ENCODE measurements around the gene ZFYVE28.
A peak's percentile ranks its signal among the peaks of the same experiment; 100 is the strongest.
"Not testable (repeated sequence)": the region's sequence is repeated elsewhere in the genome, so short reads cannot be mapped to it uniquely, and the experiment has no call there.

ZFYVE28 gene

GRCh38 chr4:2281575-2282343 is 136.7 kb downstream of the ZFYVE28 start:
- Histone ChIP-seq H3K27ac (ENCODE audit: insufficient read depth in 1 of 2, low read depth in 1 of 2, low read length in 2 of 2, poor library complexity in 1 of 2, severe bottlenecking in 2 of 2) (peak overlapping the region in 1 of 2 experiments; percentile 56), H3K36me3 (ENCODE audit: control insufficient read depth in 4 of 4, insufficient read depth in 4 of 4, low read length in 3 of 4) (no peaks in the 10 kb centered on the region), H3K27me3 (replicated peaks in 2 of 5; ENCODE audit: control insufficient read depth in 4 of 5, insufficient read depth in 5 of 5, low read length in 4 of 5) (no peaks in the 10 kb centered on the region), H3K9me3 (ENCODE audit: control extremely low read depth in 1 of 5, control insufficient read depth in 4 of 5, insufficient read depth in 2 of 5, low read depth in 1 of 5, low read length in 4 of 5) (no peaks in the 10 kb centered on the region), H3K4me3 (ENCODE audit: control insufficient read depth in 1 of 7, extremely low read depth in 1 of 7, insufficient read depth in 4 of 7, low read depth in 2 of 7, low read length in 6 of 7) (peak overlapping the region in 3 of 7 experiments; percentile 21 to 61 (median 35)), H3K4me1 (ENCODE audit: control extremely low read depth in 1 of 4, control insufficient read depth in 4 of 4, insufficient read depth in 4 of 4, low read length in 3 of 4) (peaks cover 0 to 36% (median 33%) of the 10 kb centered on the region in 4 experiments)
- peak; percentile 81 to 98 (median 96) for DNase-seq
- WGBS (ENCODE audit: insufficient coverage) = 20% methylated on average over 9 of the region's 10 CpGs
- ChIA-PET CTCF (interaction anchor here (0.6 to 3.5 kb wide), 11 partner anchors 10 to 134 kb away, joined by 3 to 28 read pairs (median 3); no protein-coding TSS in a partner anchor), POLR2A (interaction anchor here (0.7 to 2.5 kb wide), 11 partner anchors 9 to 134 kb away, joined by 3 to 29 read pairs (median 4); partner anchors contain the start of gene MXD4)

DNA sequence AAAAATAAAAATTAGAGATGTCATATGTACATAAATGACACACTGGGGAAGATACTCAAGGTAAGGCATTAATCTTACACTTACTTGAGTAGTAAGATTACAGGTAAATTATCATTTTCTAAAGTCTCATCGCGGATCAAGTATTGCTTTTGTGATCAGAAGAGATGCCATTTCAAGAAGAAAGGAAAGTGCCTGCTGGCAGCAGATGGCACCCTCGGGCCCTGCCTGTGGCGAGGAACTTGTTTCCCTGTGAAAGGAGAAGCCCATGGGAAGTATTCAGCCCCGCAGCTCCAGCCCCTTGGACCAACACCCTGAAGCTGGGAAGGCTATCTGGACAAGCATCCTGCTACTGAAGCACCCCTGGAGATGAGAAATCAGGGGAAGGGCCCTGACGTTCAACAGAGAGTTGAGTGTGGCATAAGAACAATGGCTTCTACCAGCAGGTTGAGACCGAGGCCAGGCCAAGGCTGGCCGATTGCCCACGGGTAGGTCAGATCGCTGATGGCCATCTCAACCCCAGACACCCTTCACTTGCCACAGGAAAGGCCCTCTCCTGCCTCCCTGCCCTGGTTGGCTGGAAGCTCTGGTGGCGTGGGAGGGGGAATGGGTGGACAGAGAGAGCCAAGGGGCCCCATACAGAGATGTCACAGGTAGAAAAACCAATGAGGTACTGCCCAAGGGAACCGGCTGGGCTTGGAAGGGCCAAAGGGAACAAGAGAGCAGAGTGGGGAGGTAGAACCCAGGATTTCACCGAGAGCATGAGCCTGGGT is 137.7 kb downstream of the ZFYVE28 start:
- Histone ChIP-seq H3K36me3 (ENCODE audit: control insufficient read depth in 4 of 4, insufficient read depth in 4 of 4, low read length in 3 of 4) (no peaks in the 10 kb centered on the region), H3K9me3 (ENCODE audit: control extremely low read depth in 1 of 5, control insufficient read depth in 4 of 5, insufficient read depth in 2 of 5, low read depth in 1 of 5, low read length in 4 of 5) (no peaks in the 10 kb centered on the region), H3K27ac (ENCODE audit: insufficient read depth in 1 of 2, low read depth in 1 of 2, low read length in 2 of 2, poor library complexity in 1 of 2, severe bottlenecking in 2 of 2) (peak overlapping the region in 1 of 2 experiments; percentile 56), H3K4me1 (ENCODE audit: control extremely low read depth in 1 of 4, control insufficient read depth in 4 of 4, insufficient read depth in 4 of 4, low read length in 3 of 4) (peaks cover 0 to 33% (median 30%) of the 10 kb centered on the region in 4 experiments), H3K27me3 (replicated peaks in 2 of 5; ENCODE audit: control insufficient read depth in 4 of 5, insufficient read depth in 5 of 5, low read length in 4 of 5) (no peaks in the 10 kb centered on the region), H3K4me3 (ENCODE audit: control insufficient read depth in 1 of 7, extremely low read depth in 1 of 7, insufficient read depth in 4 of 7, low read depth in 2 of 7, low read length in 6 of 7) (no peak overlapping the region)
- ChIA-PET CTCF (interaction anchor here (1.3 to 3.5 kb wide), 6 partner anchors 11 to 76 kb away, joined by 3 to 28 read pairs (median 6); no protein-coding TSS in a partner anchor), POLR2A (interaction anchor here (1.4 to 2.5 kb wide), 4 partner anchors 10 to 52 kb away, joined by 3 to 29 read pairs (median 10); partner anchors contain the start of gene MXD4)
- 82% methylated on average over 8 of the region's 13 CpGs for WGBS (ENCODE audit: insufficient coverage)
- DNase-seq = peak in 1 of 3 donors; percentile 6

GRCh38 chr4:2277956-2278355 is 140.5 kb downstream of the ZFYVE28 start:
- WGBS (ENCODE audit: insufficient coverage) = 97% methylated on average over 6 of the region's 9 CpGs
- no peaks in the 10 kb centered on the region for H3K36me3 ChIP-seq (ENCODE audit: control insufficient read depth in 4 of 4, insufficient read depth in 4 of 4, low read length in 3 of 4)
- no peak for DNase-seq
- no peaks in the 10 kb centered on the region for H3K27me3 ChIP-seq (replicated peaks in 2 of 5; ENCODE audit: control insufficient read depth in 4 of 5, insufficient read depth in 5 of 5, low read length in 4 of 5)
- H3K4me3 ChIP-seq (ENCODE audit: control insufficient read depth in 1 of 7, extremely low read depth in 1 of 7, insufficient read depth in 4 of 7, low read depth in 2 of 7, low read length in 6 of 7) = no peak overlapping the region
- ChIA-PET CTCF (interaction anchor here (0.6 to 1.3 kb wide), 2 partner anchors 76 to 81 kb away, joined by 3 to 6 read pairs; no protein-coding TSS in a partner anchor), POLR2A (interaction anchor here (1.4 kb wide), 1 partner anchor 16 kb away, joined by 7 read pairs; the partner anchor contains the start of gene MXD4)
- no peak overlapping the region for H3K27ac ChIP-seq (ENCODE audit: insufficient read depth in 1 of 2, low read depth in 1 of 2, low read length in 2 of 2, poor library complexity in 1 of 2, severe bottlenecking in 2 of 2)
- peaks cover 0 to 24% (median 23%) of the 10 kb centered on the region in 4 experiments for H3K4me1 ChIP-seq (ENCODE audit: control extremely low read depth in 1 of 4, control insufficient read depth in 4 of 4, insufficient read depth in 4 of 4, low read length in 3 of 4)
- H3K9me3 ChIP-seq (ENCODE audit: control extremely low read depth in 1 of 5, control insufficient read depth in 4 of 5, insufficient read depth in 2 of 5, low read depth in 1 of 5, low read length in 4 of 5) = no peaks in the 10 kb centered on the region

DNA sequence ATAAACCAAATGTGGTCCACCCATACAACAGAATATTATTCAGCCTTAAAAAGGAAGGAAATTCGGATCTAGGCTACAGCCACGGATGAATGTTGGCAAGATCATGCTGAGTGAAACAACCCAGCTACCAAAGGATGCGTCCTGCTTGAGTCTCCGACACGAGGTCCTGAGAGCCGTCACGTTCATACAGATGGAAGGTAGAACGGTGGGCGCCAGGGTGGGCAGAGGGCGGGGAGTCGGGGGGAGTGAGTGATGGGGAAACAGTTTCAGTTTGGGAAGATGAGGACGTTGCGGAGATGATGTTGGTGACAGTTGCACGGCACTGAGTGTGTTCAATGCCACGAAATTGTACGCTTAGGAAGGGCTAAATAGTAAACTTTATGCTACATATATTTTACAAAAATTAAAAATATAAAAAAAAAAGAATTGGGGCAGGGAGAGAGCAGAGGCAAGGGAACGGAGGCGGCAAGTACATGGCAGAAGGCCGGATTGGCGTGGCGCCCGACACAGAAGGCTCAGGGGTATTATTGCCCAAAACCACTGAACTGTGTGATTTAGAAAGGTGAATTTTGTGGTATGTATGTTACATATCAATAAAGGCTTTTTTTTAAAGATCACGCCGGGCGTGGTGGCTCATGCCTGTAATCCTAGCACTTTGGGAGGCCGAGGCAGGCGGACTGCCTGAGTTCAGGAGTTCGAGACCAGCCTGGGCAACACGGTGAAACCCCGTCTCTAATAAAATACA is 141.7 kb downstream of the ZFYVE28 start:
- ChIA-PET POLR2A (interaction anchor here (1.4 kb wide), 1 partner anchor 14 kb away, joined by 7 read pairs; the partner anchor contains the start of gene MXD4), CTCF (interaction anchor here (0.9 to 1.3 kb wide), 3 partner anchors 11 to 77 kb away, joined by 3 to 6 read pairs (median 3); no protein-coding TSS in a partner anchor)
- Histone ChIP-seq H3K27me3 (replicated peaks in 2 of 5; ENCODE audit: control insufficient read depth in 4 of 5, insufficient read depth in 5 of 5, low read length in 4 of 5) (no peaks in the 10 kb centered on the region), H3K4me1 (ENCODE audit: control extremely low read depth in 1 of 4, control insufficient read depth in 4 of 4, insufficient read depth in 4 of 4, low read length in 3 of 4) (peaks cover 0 to 12% (median 12%) of the 10 kb centered on the region in 4 experiments), H3K4me3 (ENCODE audit: control insufficient read depth in 1 of 7, extremely low read depth in 1 of 7, insufficient read depth in 4 of 7, low read depth in 2 of 7, low read length in 6 of 7) (no peak overlapping the region), H3K36me3 (ENCODE audit: control insufficient read depth in 4 of 4, insufficient read depth in 4 of 4, low read length in 3 of 4) (no peaks in the 10 kb centered on the region), H3K27ac (ENCODE audit: insufficient read depth in 1 of 2, low read depth in 1 of 2, low read length in 2 of 2, poor library complexity in 1 of 2, severe bottlenecking in 2 of 2) (no peak overlapping the region), H3K9me3 (ENCODE audit: control extremely low read depth in 1 of 5, control insufficient read depth in 4 of 5, insufficient read depth in 2 of 5, low read depth in 1 of 5, low read length in 4 of 5) (no peaks in the 10 kb centered on the region)
- WGBS (ENCODE audit: insufficient coverage) = 96% methylated on average over 16 of the region's 30 CpGs
- no peak for DNase-seq

- Histone ChIP-seq H3K27ac (ENCODE audit: insufficient read depth in 1 of 2, low read depth in 1 of 2, low read length in 2 of 2, poor library complexity in 1 of 2, severe bottlenecking in 2 of 2) (no peak overlapping the region), H3K4me3 (ENCODE audit: control insufficient read depth in 1 of 7, extremely low read depth in 1 of 7, insufficient read depth in 4 of 7, low read depth in 2 of 7, low read length in 6 of 7) (no peak overlapping the region), H3K36me3 (ENCODE audit: control insufficient read depth in 4 of 4, insufficient read depth in 4 of 4, low read length in 3 of 4) (no peaks in the 10 kb centered on the region), H3K4me1 (ENCODE audit: control extremely low read depth in 1 of 4, control insufficient read depth in 4 of 4, insufficient read depth in 4 of 4, low read length in 3 of 4) (peaks cover 0 to 2% (median under 1%) of the 10 kb centered on the region in 4 experiments), H3K9me3 (ENCODE audit: control extremely low read depth in 1 of 5, control insufficient read depth in 4 of 5, insufficient read depth in 2 of 5, low read depth in 1 of 5, low read length in 4 of 5) (no peaks in the 10 kb centered on the region), H3K27me3 (replicated peaks in 2 of 5; ENCODE audit: control insufficient read depth in 4 of 5, insufficient read depth in 5 of 5, low read length in 4 of 5) (no peaks in the 10 kb centered on the region)
- CTCF ChIA-PET = interaction anchor here (0.9 kb wide), 2 partner anchors 10 to 78 kb away, joined by 3 read pairs; no protein-coding TSS in a partner anchor
- no peak for DNase-seq
- WGBS (ENCODE audit: insufficient coverage) = 97% methylated on average over 42 of the region's 44 CpGs
- POLR2A ChIA-PET = no interaction called here
Observed at GRCh38 chr4:2275546-2276251, 142.7 kb downstream of the ZFYVE28 start.

DNA sequence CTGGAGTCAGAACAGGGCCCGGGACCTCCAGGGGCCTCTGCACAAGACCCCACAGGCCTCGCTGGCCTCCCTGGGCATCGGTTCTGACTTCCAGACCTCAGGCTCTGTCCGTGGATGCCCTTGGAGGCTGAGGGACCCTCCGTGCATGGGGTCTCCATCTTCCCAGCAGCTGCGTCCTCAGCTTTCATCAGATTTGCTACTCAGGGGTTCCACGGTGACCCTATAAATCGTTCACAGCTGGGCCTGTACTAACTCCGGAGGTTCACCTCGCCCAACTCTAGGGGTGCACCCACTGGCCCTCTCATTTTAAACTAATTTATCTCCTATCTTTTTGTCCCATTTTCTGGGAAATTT is 143.4 kb downstream of the ZFYVE28 start:
- H3K4me1 ChIP-seq (ENCODE audit: control extremely low read depth in 1 of 4, control insufficient read depth in 4 of 4, insufficient read depth in 4 of 4, low read length in 3 of 4); H3K9me3 ChIP-seq (ENCODE audit: control extremely low read depth in 1 of 5, control insufficient read depth in 4 of 5, insufficient read depth in 2 of 5, low read depth in 1 of 5, low read length in 4 of 5); H3K4me3 ChIP-seq (ENCODE audit: control insufficient read depth in 1 of 7, extremely low read depth in 1 of 7, insufficient read depth in 4 of 7, low read depth in 2 of 7, low read length in 6 of 7); CTCF ChIA-PET; POLR2A ChIA-PET; DNase-seq; H3K27ac ChIP-seq (ENCODE audit: insufficient read depth in 1 of 2, low read depth in 1 of 2, low read length in 2 of 2, poor library complexity in 1 of 2, severe bottlenecking in 2 of 2); H3K36me3 ChIP-seq (ENCODE audit: control insufficient read depth in 4 of 4, insufficient read depth in 4 of 4, low read length in 3 of 4); H3K27me3 ChIP-seq (replicated peaks in 2 of 5; ENCODE audit: control insufficient read depth in 4 of 5, insufficient read depth in 5 of 5, low read length in 4 of 5): not testable (repeated sequence)
- 98% methylated on average over 6 of the region's 10 CpGs for WGBS (ENCODE audit: insufficient coverage)
